Colon (tissue), 2 donors: ENCODE data around the gene TTC32.

Experiments
- FAIRE-seq: peaks from 2 replicates; lab custom pipeline; 2012; peaks lifted over from hg19 to GRCh38; lab: Jason Lieb, UNC
- donor health status: control.
- donor health status: control.

Gene TTC32

DNA sequence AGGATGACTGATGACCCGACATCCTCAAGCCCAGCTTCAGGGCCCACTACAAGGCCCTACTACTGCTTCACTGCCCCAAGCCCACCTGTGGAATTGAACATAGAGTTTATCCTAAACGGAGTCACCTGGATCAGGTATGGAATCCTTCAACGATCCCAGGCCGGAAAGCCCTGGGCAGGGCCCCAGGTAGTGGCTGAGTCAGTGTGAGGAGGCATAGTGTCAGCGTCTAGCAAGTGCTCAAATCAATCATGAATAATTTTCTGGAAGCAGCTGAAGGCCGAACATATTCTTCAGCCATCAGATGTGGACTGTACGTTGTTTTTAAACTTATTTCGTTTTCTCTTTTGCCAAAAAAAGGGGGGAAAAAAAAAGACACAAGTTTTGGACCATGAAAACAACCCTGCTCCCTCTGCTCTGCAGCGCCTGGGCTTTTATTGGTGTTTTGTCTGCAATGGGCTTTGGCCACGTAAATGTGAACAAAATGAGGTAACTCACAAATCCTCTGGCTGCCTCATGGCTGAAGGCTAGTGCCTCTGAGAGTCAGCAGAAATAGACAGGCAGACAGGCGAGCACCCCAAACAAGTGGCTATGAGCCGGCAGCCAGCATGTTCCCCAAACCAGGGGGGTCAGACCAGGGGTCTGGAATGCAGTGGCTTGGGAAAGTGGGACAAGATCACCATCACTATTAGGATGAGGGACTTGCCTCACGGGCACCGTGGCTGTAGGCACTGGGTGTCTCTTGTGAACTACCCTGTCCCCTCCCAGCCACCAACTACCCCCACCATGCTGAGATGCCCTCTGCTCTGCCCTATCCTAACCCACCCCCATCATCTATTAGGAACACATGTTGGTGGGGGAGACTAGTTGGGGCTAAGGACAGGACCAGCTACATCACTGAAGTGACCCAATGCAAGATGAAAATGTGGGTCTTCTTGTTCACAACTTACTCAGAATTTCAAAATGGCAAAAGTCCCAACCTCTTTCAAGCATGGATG is 51.4 kb downstream of the TTC32 start:
- no peak for FAIRE-seq

DNA sequence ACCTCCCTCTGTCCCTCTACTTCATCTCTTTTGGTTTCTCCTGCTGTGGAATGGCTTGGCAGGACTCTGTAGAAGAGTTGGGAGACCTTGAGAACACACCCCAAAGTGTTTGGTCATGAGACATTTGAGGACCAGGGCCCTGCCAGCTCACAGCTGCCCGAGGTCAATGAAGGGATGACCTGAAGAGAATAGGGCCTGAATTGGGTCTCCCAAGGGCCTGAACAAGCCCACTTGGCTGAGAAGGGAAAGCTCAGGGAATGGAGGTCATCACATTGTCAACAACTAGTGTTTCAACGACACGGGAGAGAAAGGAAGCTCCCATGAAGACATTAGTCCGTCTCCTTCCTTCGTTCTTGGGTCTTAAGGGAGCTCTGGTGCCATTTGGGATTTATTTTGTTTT is 52.8 kb downstream of the TTC32 start:
- no peak for FAIRE-seq

DNA sequence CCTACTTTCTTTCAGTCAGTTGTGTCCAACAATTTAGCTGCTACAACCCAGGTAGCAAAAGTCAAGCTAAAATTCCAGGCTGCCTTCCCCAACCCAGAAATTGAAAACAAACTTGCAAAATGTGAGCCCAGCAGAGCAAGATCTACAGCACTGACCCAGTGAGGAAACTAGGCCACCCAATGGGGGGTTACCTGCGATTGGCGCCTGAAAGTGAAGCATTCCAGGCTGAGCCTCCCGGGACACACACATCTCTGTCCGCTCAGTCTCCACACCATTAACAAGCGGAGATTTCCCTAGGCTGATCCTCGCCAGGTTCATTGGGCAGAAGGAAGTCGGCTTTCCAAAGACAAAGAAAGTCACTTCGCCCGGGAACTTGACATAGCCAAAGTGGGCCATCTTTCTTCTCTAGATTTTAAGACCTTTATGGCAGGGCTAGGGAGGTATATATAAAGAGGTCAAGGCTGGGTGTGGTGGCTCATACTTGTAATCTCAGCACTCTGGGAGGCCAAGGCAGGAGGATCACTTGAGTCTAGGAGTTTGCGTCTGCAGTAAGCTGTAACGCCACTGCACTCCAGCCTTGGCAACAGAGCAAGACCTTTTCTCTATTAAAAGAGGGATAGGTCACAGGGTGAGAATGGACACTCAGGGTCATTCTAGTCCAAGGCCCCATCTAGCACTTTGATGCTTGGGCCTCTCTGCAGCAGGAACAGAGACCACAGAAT is 53.6 kb downstream of the TTC32 start:
- FAIRE-seq, result no peak

DNA sequence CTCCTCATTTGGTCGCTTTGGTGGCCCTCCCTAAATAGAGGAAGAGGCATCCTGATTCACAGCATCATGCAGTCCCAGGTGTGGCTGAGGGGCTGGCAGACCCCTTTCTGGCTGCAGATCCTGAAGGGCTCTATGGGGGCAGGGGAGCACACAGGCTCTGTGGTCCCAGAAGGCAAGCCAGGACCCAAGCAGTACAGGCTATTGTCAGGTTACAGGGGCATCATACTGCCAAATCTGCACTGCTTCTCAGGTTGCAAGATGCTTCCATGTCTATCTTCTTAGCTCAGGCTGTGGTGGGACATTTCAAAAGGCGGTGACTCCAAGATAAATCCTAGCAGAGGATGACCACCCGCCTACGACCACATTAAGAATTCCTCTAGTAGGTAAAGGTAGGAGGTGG is 54.3 kb downstream of the TTC32 start:
- FAIRE-seq, result no peak
